Measurements from ENCODE around the gene TSPYL2. TPM values are rescaled to one million over a fixed set of nuclear protein-coding genes. Genes with fewer than 3 reads are reported as not detected.

TSPYL2 gene
- total RNA-seq, 1 experiment from 2014 or later = 19.9 TPM

GRCh38 chrX:53089925-53090324 lies 7.8 kb downstream of the TSPYL2 start:
- intact Hi-C loops (cut with micrococcal nuclease; ENCODE audit: unreplicated experiment) = loop anchor here (1.0 kb wide), 1 partner anchor 19 kb away; no protein-coding TSS in a partner anchor
- no TSS peak for BruUV-seq (replicated peaks)
- CTCF ChIA-PET = no interaction called here
- H3K9me3 Mint-ChIP-seq (ENCODE audit: low read depth, unreplicated experiment) = no peaks in the 10 kb centered on the region
- H3K27ac Mint-ChIP-seq (ENCODE audit: unreplicated experiment) = no peak overlapping the region
- TF ChIP-seq CTCF (IDR thresholded peaks at IDR 0.05; ENCODE audit: unreplicated experiment) = no peak
- no peak overlapping the region for H3K4me3 Mint-ChIP-seq (ENCODE audit: low read depth, unreplicated experiment)
- peaks cover 5% of the 10 kb centered on the region for H3K4me1 Mint-ChIP-seq (ENCODE audit: low read depth, unreplicated experiment)
- H3K36me3 Mint-ChIP-seq (ENCODE audit: insufficient read depth, unreplicated experiment) = peaks cover 44% of the 10 kb centered on the region
- no peak for DNase-seq
- no peaks in the 10 kb centered on the region for H3K27me3 Mint-ChIP-seq (ENCODE audit: unreplicated experiment)

- no peak for TF ChIP-seq CTCF (IDR thresholded peaks at IDR 0.05; ENCODE audit: unreplicated experiment)
- DNase-seq = no peak
- Mint-ChIP-seq H3K4me3 (ENCODE audit: low read depth, unreplicated experiment) (no peak overlapping the region), H3K36me3 (ENCODE audit: insufficient read depth, unreplicated experiment) (peaks cover 32% of the 10 kb centered on the region), H3K9me3 (ENCODE audit: low read depth, unreplicated experiment) (no peaks in the 10 kb centered on the region), H3K27ac (ENCODE audit: unreplicated experiment) (no peak overlapping the region), H3K4me1 (ENCODE audit: low read depth, unreplicated experiment) (peaks cover 14% of the 10 kb centered on the region), H3K27me3 (ENCODE audit: unreplicated experiment) (no peaks in the 10 kb centered on the region)
- no TSS peak for BruUV-seq (replicated peaks)
- CTCF ChIA-PET = no interaction called here
- intact Hi-C loops (cut with micrococcal nuclease; ENCODE audit: unreplicated experiment) = no loop called here
These were observed 9.2 kb downstream of the TSPYL2 start for GRCh38 chrX:53091354-53091753.

DNA sequence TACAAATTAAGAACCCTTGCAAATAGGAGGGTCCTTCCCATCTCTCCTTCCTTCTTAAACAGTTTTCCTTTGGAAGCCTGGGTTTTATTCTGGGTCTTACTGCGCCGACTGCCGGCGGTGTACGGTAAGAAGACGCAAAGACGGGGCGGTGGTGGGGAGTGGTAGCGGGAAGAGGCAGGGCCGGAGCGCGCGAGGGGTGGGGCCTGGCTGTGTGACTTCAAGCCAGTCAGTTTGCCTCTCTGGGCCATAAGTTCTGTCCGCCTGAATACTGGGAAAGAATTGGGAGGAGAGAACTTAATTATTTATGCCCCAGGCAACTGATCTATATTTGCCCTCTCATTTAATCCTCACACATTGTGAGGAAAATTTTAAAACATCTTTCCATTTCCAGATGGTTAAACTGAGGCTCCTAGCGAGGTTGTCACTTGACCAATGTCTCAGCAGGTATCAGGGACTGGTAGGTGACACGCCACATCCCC lies 11.0 kb downstream of the TSPYL2 start:
- peak; percentile 59 for TF ChIP-seq CTCF (IDR thresholded peaks at IDR 0.05; ENCODE audit: unreplicated experiment)
- DNase-seq = peak; percentile 86
- H3K36me3 Mint-ChIP-seq (ENCODE audit: insufficient read depth, unreplicated experiment) = peaks cover 22% of the 10 kb centered on the region
- peak overlapping the region; percentile 89 for H3K27ac Mint-ChIP-seq (ENCODE audit: unreplicated experiment)
- CTCF ChIA-PET = no interaction called here
- H3K9me3 Mint-ChIP-seq (ENCODE audit: low read depth, unreplicated experiment) = no peaks in the 10 kb centered on the region
- peaks cover 14% of the 10 kb centered on the region for H3K4me1 Mint-ChIP-seq (ENCODE audit: low read depth, unreplicated experiment)
- BruUV-seq (replicated peaks) = no TSS peak
- H3K4me3 Mint-ChIP-seq (ENCODE audit: low read depth, unreplicated experiment) = peak overlapping the region; percentile 84
- H3K27me3 Mint-ChIP-seq (ENCODE audit: unreplicated experiment) = no peaks in the 10 kb centered on the region
- intact Hi-C loops (cut with micrococcal nuclease; ENCODE audit: unreplicated experiment) = loop anchor here (1.0 kb wide), 1 partner anchor 21 kb away; no protein-coding TSS in a partner anchor

DNA sequence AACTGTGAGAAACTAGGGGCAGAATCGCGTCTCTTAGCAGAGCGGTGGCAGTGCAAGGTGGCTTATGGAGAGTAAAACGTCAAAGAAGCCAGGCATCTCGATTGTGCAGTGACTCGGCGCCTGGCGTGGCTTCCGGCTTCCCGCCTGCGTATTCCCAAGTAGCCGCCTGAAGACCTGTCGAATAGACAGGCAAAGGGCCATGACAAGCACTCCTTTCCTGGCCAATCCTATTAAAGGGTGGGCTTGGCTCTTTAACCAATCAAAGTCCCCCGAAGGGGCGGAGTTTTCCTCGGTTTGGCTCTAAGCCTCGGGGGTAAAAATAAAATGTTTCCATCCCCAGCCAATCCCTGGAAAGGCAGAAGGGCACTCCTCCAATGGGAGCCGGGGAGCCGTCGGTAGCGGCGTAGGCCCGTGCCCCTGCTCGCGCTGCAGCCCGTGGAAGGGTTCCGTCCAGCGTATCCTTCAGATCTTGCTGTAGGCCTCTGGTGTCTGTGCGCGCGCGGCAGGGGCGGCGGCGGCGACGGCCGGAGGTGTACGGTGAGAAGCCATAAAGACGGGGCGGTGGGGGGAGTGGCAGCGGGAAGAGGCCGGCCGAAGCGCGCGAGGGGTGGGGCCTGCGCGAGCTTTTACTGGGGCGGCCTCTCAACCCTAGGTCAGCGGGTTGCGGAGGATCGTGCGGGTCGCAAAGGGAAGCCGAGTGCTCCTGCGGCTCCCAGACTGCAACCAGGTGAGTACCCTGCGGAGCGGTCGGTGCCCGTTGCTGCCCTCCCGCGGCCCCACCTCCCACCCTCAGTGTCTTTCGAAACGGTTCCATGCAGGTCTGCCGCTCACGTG lies 11.8 kb downstream of the TSPYL2 start, which contains the start of gene KANTR:
Gene KANTR (plus strand): TSS at position 395 of the 834 bp plus-strand sequence. CDS start 30,131 bp downstream, outside the sequence.
- peaks cover 14% of the 10 kb centered on the region for H3K4me1 Mint-ChIP-seq (ENCODE audit: low read depth, unreplicated experiment)
- H3K27me3 Mint-ChIP-seq (ENCODE audit: unreplicated experiment) = no peaks in the 10 kb centered on the region
- intact Hi-C loops (cut with micrococcal nuclease; ENCODE audit: unreplicated experiment) = loop anchor here (1.0 kb wide), 1 partner anchor 22 kb away; no protein-coding TSS in a partner anchor
- CTCF ChIA-PET = no interaction called here
- H3K4me3 Mint-ChIP-seq (ENCODE audit: low read depth, unreplicated experiment) = peak within 1 kb of the TSS; percentile 84
- DNase-seq = peak; percentile 89
- H3K36me3 Mint-ChIP-seq (ENCODE audit: insufficient read depth, unreplicated experiment) = peaks cover 22% of the 10 kb centered on the region
- no peaks in the 10 kb centered on the region for H3K9me3 Mint-ChIP-seq (ENCODE audit: low read depth, unreplicated experiment)
- no peak for TF ChIP-seq CTCF (IDR thresholded peaks at IDR 0.05; ENCODE audit: unreplicated experiment)
- peak within 1 kb of the TSS; percentile 89 for H3K27ac Mint-ChIP-seq (ENCODE audit: unreplicated experiment)
- BruUV-seq (replicated peaks) = no TSS peak
